Measurements from ENCODE around the gene CENPH.
"Not testable (repeated sequence)": the region's sequence is repeated elsewhere in the genome, so short reads cannot be mapped to it uniquely, and the experiment has no call there.

The CENPH gene

DNA sequence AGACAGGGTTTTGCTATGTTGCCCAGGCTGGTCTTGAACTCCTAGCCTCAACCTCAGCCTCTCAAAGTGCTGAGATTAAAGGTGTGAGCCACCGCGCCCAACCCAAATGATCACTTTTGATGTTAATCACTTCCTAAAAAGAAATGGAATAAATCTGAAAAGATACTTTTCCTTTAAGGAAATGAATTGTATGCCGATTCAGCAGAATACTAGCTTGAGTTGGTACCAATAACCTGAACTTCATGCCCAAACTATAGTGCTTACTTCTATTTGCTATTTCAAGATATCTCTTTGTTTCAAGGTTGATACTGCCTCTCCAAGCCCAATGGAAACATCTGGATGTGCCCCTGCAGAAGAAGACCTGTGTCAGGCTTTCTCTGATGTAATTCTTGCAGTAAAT, 18.4 kb upstream of the CENPH start:
- TF ChIP-seq SPI1 (IDR thresholded peaks at IDR 0.05; ENCODE audit: borderline replicate concordance, low read depth): no peak
- TF ChIP-seq, protein P1, sequence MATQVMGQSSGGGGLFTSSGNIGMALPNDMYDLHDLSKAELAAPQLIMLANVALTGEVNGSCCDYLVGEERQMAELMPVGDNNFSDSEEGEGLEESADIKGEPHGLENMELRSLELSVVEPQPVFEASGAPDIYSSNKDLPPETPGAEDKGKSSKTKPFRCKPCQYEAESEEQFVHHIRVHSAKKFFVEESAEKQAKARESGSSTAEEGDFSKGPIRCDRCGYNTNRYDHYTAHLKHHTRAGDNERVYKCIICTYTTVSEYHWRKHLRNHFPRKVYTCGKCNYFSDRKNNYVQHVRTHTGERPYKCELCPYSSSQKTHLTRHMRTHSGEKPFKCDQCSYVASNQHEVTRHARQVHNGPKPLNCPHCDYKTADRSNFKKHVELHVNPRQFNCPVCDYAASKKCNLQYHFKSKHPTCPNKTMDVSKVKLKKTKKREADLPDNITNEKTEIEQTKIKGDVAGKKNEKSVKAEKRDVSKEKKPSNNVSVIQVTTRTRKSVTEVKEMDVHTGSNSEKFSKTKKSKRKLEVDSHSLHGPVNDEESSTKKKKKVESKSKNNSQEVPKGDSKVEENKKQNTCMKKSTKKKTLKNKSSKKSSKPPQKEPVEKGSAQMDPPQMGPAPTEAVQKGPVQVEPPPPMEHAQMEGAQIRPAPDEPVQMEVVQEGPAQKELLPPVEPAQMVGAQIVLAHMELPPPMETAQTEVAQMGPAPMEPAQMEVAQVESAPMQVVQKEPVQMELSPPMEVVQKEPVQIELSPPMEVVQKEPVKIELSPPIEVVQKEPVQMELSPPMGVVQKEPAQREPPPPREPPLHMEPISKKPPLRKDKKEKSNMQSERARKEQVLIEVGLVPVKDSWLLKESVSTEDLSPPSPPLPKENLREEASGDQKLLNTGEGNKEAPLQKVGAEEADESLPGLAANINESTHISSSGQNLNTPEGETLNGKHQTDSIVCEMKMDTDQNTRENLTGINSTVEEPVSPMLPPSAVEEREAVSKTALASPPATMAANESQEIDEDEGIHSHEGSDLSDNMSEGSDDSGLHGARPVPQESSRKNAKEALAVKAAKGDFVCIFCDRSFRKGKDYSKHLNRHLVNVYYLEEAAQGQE (IDR thresholded peaks at IDR 0.05; ENCODE audit: insufficient replicate concordance, low read depth): no peak
- no peak for TF ChIP-seq POLR2AphosphoS5 (IDR thresholded peaks at IDR 0.05; ENCODE audit: low read depth)
- no peak for TF ChIP-seq GABPA (IDR thresholded peaks at IDR 0.05; ENCODE audit: low read depth)
- TF ChIP-seq, protein P2, sequence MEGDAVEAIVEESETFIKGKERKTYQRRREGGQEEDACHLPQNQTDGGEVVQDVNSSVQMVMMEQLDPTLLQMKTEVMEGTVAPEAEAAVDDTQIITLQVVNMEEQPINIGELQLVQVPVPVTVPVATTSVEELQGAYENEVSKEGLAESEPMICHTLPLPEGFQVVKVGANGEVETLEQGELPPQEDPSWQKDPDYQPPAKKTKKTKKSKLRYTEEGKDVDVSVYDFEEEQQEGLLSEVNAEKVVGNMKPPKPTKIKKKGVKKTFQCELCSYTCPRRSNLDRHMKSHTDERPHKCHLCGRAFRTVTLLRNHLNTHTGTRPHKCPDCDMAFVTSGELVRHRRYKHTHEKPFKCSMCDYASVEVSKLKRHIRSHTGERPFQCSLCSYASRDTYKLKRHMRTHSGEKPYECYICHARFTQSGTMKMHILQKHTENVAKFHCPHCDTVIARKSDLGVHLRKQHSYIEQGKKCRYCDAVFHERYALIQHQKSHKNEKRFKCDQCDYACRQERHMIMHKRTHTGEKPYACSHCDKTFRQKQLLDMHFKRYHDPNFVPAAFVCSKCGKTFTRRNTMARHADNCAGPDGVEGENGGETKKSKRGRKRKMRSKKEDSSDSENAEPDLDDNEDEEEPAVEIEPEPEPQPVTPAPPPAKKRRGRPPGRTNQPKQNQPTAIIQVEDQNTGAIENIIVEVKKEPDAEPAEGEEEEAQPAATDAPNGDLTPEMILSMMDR (IDR thresholded peaks at IDR 0.05; ENCODE audit: insufficient read depth, low read length): no peak
- Histone ChIP-seq H3K27me3 (ENCODE audit: insufficient read depth, poor library complexity, severe bottlenecking) (no peaks in the 10 kb centered on the region), H3K27ac (replicated peaks) (no peak overlapping the region), H3K4me3 (replicated peaks; ENCODE audit: insufficient read depth, low read length) (no peak overlapping the region)
- no peak for DNase-seq (ENCODE audit: low read depth in 1 of 2, low spot score in 1 of 2)

DNA sequence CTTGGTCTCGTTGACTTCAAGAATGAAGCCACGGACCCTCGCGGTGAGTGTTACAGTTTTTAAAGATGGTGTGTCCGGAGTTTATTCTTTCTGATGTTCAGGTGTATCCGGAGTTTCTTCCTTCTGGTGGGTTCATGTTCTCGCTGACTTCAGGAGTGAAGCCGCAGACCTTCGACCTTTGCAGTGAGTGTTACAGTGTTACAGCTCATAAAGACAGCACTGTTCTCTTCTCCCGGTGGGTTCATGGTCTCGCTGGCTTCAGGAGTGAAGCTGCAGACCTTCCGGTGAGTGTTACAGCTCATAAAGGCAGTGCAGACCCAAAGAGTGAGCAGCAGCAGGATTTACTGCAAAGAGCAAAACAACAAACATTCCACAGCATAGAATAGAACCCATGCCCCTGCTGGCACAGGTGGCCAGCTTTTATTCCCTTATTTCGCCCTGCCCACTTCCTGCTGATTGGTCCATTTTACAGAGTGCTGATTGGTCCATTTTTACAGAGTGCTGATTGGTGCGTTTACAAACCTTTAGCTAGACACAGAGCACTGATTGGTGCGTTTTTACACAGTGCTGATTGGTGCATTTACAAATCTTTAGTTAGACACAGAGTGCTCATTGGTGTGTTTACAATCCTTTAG, 7.6 kb upstream of the CENPH start:
- not testable (repeated sequence) for H3K27ac ChIP-seq (replicated peaks); H3K27me3 ChIP-seq (ENCODE audit: insufficient read depth, poor library complexity, severe bottlenecking); DNase-seq (ENCODE audit: low read depth in 1 of 2, low spot score in 1 of 2); H3K4me3 ChIP-seq (replicated peaks; ENCODE audit: insufficient read depth, low read length)

DNA sequence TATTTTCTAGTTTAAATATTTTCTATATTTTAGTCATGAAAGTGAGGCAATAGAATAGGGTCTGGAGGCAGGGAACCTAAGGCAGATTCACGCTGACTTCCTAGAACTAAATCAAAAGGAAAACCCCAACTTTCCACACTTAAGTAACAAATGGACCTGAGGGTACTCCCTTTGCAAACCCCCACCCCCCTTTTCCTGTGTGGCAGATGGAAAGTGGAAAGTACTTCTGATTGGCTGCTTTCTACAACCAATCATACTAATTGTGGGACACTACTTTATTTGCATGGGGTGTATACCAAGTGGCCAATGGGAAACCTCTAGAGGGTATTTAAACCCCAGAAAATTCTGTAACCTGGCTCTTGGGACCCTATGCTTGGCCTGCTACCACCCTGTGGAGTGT, 4.8 kb upstream of the CENPH start:
- Histone ChIP-seq H3K4me3 (replicated peaks; ENCODE audit: insufficient read depth, low read length) (no peak overlapping the region), H3K27ac (replicated peaks) (no peak overlapping the region), H3K27me3 (ENCODE audit: insufficient read depth, poor library complexity, severe bottlenecking) (no peaks in the 10 kb centered on the region)
- TF ChIP-seq SPI1 (IDR thresholded peaks at IDR 0.05; ENCODE audit: borderline replicate concordance, low read depth) (no peak), GABPA (IDR thresholded peaks at IDR 0.05; ENCODE audit: low read depth) (no peak), POLR2AphosphoS5 (IDR thresholded peaks at IDR 0.05; ENCODE audit: low read depth) (no peak)
- TF ChIP-seq, protein P1 (IDR thresholded peaks at IDR 0.05; ENCODE audit: insufficient replicate concordance, low read depth): no peak
- TF ChIP-seq, protein P2 (IDR thresholded peaks at IDR 0.05; ENCODE audit: insufficient read depth, low read length): no peak
- no peak for DNase-seq (ENCODE audit: low read depth in 1 of 2, low spot score in 1 of 2)

DNA sequence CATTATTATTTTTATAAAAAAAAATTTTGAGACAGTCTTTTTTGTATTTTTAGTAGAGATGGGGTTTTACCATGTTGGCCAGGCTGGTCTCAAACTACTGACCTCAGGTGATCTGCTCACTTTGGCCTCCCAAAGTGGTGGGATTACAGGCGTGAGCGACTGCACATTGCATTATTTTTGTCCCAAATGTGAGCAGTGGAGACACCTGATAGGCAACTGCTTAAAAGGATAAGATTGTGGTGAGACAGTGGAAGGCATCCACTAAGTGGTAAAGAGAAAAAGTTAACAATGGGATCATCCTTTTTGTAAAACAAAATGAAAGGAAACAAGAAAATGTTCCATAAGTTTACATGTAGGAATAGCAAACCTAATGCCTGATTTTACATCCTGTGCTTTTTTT, 2.0 kb upstream of the CENPH start:
- Histone ChIP-seq H3K27ac (replicated peaks) (no peak overlapping the region), H3K4me3 (replicated peaks; ENCODE audit: insufficient read depth, low read length) (no peak overlapping the region), H3K27me3 (ENCODE audit: insufficient read depth, poor library complexity, severe bottlenecking) (no peaks in the 10 kb centered on the region)
- TF ChIP-seq SPI1 (IDR thresholded peaks at IDR 0.05; ENCODE audit: borderline replicate concordance, low read depth) (no peak), GABPA (IDR thresholded peaks at IDR 0.05; ENCODE audit: low read depth) (no peak), POLR2AphosphoS5 (IDR thresholded peaks at IDR 0.05; ENCODE audit: low read depth) (no peak)
- TF ChIP-seq, protein P2 (IDR thresholded peaks at IDR 0.05; ENCODE audit: insufficient read depth, low read length): no peak
- TF ChIP-seq, protein P1 (IDR thresholded peaks at IDR 0.05; ENCODE audit: insufficient replicate concordance, low read depth): no peak
- DNase-seq (ENCODE audit: low read depth in 1 of 2, low spot score in 1 of 2): no peak
